Hepatocyte (in vitro differentiated cells): ENCODE measurements around the gene MRTFA. TPM values are rescaled to one million over a fixed set of nuclear protein-coding genes. Genes with fewer than 3 reads are reported as not detected.

Experiments
- DNase-seq: peaks from one replicate; pipeline ENCODE4 v3.0.0-alpha.2; 2016; ENCODE audit warnings: low spot score
- H2AFZ ChIP-seq: fragments of 200-600 bp; sonication (generic); 2 replicates; pipeline ENCODE4 v1.6.0; 2016; ENCODE audit warnings: antibody characterized with exemption, mild to moderate bottlenecking
- H3K27ac ChIP-seq: fragments of 200-600 bp; sonication (generic); 2 replicates; pipeline ENCODE4 v1.5.1; 2016; ENCODE audit warnings: mild to moderate bottlenecking
- H3K27me3 ChIP-seq: fragments of 200-600 bp; sonication (generic); 2 replicates; pipeline ENCODE4 v1.6.1; 2016
- H3K36me3 ChIP-seq: fragments of 200-600 bp; sonication (generic); replicated peaks from 2 replicates; pipeline ENCODE4 v1.5.1; 2016; ENCODE audit warnings: low read depth; ENCODE audit not compliant: insufficient read depth
- H3K4me1 ChIP-seq: fragments of 200-600 bp; sonication (generic); 2 replicates; pipeline ENCODE4 v1.5.1; 2016; ENCODE audit warnings: mild to moderate bottlenecking, moderate library complexity; ENCODE audit not compliant: insufficient read depth
- H3K4me2 ChIP-seq: fragments of 200-600 bp; sonication (generic); 2 replicates; pipeline ENCODE4 v1.6.0; 2016
- H3K4me3 ChIP-seq: fragments of 200-600 bp; sonication (generic); 2 replicates; pipeline ENCODE4 v1.5.1; 2016; ENCODE audit warnings: mild to moderate bottlenecking
- H3K79me2 ChIP-seq: fragments of 200-600 bp; sonication (generic); 2 replicates; pipeline ENCODE4 v1.6.0; 2017; ENCODE audit warnings: mild to moderate bottlenecking
- H3K9me2 ChIP-seq: fragments of 200-600 bp; sonication (generic); replicated peaks from 2 replicates; pipeline ENCODE4 v1.6.0; 2017; ENCODE audit warnings: mild to moderate bottlenecking; ENCODE audit not compliant: insufficient read depth
- H3K9me3 ChIP-seq: fragments of 200-600 bp; sonication (generic); 2 replicates; pipeline ENCODE4 v1.5.1; 2016; ENCODE audit warnings: low read depth, mild to moderate bottlenecking
- H4K20me1 ChIP-seq: fragments of 200-600 bp; sonication (generic); 2 replicates; pipeline ENCODE4 v1.6.0; 2016; ENCODE audit warnings: mild to moderate bottlenecking; ENCODE audit not compliant: insufficient read depth, poor library complexity, severe bottlenecking
- EZH2 ChIP-seq: fragments of 200-600 bp; sonication (generic); IDR thresholded peaks from 2 replicates; pipeline ENCODE4 v1.6.1; 2016; ENCODE audit warnings: antibody characterized with exemption, mild to moderate bottlenecking, borderline replicate concordance
- EZH2phosphoT487 ChIP-seq: fragments of 200-600 bp; sonication (generic); IDR thresholded peaks from one replicate; pipeline ENCODE4 v1.6.1; 2018; ENCODE audit warnings: antibody characterized with exemption, mild to moderate bottlenecking, low read depth, moderate library complexity; ENCODE audit not compliant: unreplicated experiment, severe bottlenecking
- whole genome bisulfite sequencing: methylation state at CpG from one replicate; pipeline ENCODE4 v1.1.6; 2016; ENCODE audit warnings: low lambda C conversion rate; ENCODE audit errors: missing lambda C conversion rate; 5-methylcytosine and 5-hydroxymethylcytosine counted together
- polyA plus RNA-seq: library from polyadenylated mRNA; unstranded; fragments of >200 nt; fragmentation: Nextera tagmentation; extraction: Ambion mirVana; gene quantifications from 2 replicates; pipeline ENCODE4 v1.2.1, GENCODE V29; 2016
- total RNA-seq: library from RNA; depleted of rRNA; stranded (reverse); fragments of >200 nt; gene quantifications from 2 replicates; pipeline ENCODE4 v1.2.3, GENCODE V29; 2014
- TF ChIP-seq, protein P1 (sequence below): fragments of 200-600 bp; sonication (generic); IDR thresholded peaks from 2 replicates; pipeline ENCODE4 v1.5.1; 2016; ENCODE audit warnings: antibody characterized with exemption, mild to moderate bottlenecking; ENCODE audit not compliant: poor library complexity

The MRTFA gene
- total and polyA plus RNA-seq, 2 experiments from 2014 or later = 19.0 to 29.7 TPM

DNA sequence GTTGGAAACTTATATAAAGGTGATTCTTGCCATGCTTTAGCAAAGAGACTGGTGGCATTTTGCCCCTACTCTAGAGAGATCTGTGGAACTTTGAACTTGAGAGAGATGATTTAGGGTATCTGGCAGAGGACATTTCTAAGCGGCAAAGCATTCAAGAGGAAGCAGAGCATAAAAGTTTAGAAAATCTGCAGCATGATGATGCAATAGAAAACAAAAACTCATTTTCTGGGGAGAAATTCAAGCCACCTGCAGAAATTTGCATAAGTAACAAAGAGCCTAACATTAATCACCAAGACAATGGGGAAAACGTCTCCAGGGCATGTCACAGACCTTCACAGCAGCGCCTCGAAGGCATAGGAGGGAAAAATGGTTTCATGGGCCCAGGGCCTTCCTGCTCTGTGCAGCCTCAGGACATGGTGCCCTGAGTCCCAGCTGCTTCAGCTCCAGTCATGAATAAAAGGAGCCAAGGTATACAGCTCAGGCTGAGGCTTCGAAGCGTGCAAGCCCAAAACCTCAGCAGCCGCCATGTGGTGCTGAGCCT lies 83.4 kb downstream of the MRTFA start:
- 92% methylated on average over 7 of the region's 7 CpGs for WGBS
- H3K79me2 ChIP-seq = peaks cover 40% of the 10 kb centered on the region
- H4K20me1 ChIP-seq = peaks cover 3% of the 10 kb centered on the region

GRCh38 chr22:40552070-40552469 lies 84.4 kb downstream of the MRTFA start:
- TF ChIP-seq, protein P1, sequence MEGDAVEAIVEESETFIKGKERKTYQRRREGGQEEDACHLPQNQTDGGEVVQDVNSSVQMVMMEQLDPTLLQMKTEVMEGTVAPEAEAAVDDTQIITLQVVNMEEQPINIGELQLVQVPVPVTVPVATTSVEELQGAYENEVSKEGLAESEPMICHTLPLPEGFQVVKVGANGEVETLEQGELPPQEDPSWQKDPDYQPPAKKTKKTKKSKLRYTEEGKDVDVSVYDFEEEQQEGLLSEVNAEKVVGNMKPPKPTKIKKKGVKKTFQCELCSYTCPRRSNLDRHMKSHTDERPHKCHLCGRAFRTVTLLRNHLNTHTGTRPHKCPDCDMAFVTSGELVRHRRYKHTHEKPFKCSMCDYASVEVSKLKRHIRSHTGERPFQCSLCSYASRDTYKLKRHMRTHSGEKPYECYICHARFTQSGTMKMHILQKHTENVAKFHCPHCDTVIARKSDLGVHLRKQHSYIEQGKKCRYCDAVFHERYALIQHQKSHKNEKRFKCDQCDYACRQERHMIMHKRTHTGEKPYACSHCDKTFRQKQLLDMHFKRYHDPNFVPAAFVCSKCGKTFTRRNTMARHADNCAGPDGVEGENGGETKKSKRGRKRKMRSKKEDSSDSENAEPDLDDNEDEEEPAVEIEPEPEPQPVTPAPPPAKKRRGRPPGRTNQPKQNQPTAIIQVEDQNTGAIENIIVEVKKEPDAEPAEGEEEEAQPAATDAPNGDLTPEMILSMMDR = no peak
- TF ChIP-seq EZH2 = no peak
- no peak for TF ChIP-seq EZH2phosphoT487
- no peaks in the 10 kb centered on the region for H3K9me3 ChIP-seq
- no peak overlapping the region for H3K27ac ChIP-seq
- H3K4me1 ChIP-seq = no peaks in the 10 kb centered on the region
- DNase-seq = no peak
- H3K36me3 ChIP-seq = no peaks in the 10 kb centered on the region
- H3K4me3 ChIP-seq = no peak overlapping the region
- H2AFZ ChIP-seq = no peak overlapping the region
- WGBS = 92% methylated on average over 9 of the region's 9 CpGs
- no peak overlapping the region for H3K4me2 ChIP-seq
- H4K20me1 ChIP-seq = peaks cover under 1% of the 10 kb centered on the region
- H3K79me2 ChIP-seq = peaks cover 34% of the 10 kb centered on the region
- H3K9me2 ChIP-seq = no peaks in the 10 kb centered on the region
- H3K27me3 ChIP-seq = no peaks in the 10 kb centered on the region

More for the DNA sequence above, 83.4 kb downstream of the MRTFA start:
- Histone ChIP-seq H3K27me3 (no peaks in the 10 kb centered on the region), H3K4me3 (no peak overlapping the region), H3K4me1 (no peaks in the 10 kb centered on the region), H3K9me3 (no peaks in the 10 kb centered on the region), H3K27ac (no peak overlapping the region), H3K9me2 (no peaks in the 10 kb centered on the region), H3K36me3 (no peaks in the 10 kb centered on the region), H3K4me2 (no peak overlapping the region), H2AFZ (no peak overlapping the region)
- DNase-seq = no peak
- TF ChIP-seq EZH2phosphoT487 = no peak
- TF ChIP-seq EZH2 = no peak
- TF ChIP-seq, protein P1 = no peak

DNA sequence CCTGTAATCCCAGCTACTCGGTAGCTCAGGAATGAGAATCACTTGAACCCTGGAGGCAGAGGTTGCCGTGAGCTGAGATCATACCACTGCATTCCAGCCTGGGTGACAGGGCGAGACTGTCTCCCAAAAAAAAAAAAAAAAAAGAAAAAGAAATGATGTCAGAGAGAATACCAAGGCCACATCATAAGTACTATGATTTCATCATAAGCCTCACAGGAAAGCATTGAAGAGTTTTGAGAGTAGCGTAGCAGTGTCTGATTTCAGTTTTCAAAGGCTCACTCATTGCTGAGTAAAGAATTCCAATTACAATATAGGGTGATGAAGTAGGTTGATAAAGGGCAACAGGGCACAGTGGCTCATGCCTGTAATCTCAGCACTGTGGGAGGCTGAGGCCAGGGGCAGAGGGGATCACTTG lies 88.8 kb downstream of the MRTFA start:
- H4K20me1 ChIP-seq = no peaks in the 10 kb centered on the region
- peaks cover 20% of the 10 kb centered on the region for H3K79me2 ChIP-seq
- DNase-seq = no peak

More for the DNA sequence above, 88.8 kb downstream of the MRTFA start:
- Histone ChIP-seq H3K4me3 (no peak overlapping the region), H3K27ac (no peak overlapping the region), H3K9me2 (no peaks in the 10 kb centered on the region), H3K4me1 (no peaks in the 10 kb centered on the region), H3K27me3 (no peaks in the 10 kb centered on the region), H2AFZ (no peak overlapping the region), H3K36me3 (no peaks in the 10 kb centered on the region), H3K9me3 (no peaks in the 10 kb centered on the region), H3K4me2 (no peak overlapping the region)
- no peak for TF ChIP-seq EZH2
- TF ChIP-seq, protein P1 = no peak
- no peak for TF ChIP-seq EZH2phosphoT487
- WGBS = 94% methylated on average over 4 of the region's 4 CpGs
